K562 (cell line): ENCODE data around the gene TMEM234. TPM values are rescaled to one million over a fixed set of nuclear protein-coding genes. Genes with fewer than 3 reads are reported as not detected.

ENCODE experiments used
- ATAC-seq: fragments of 200-7000 bp; cut with Tn5 transposase; 3 replicates; pipeline ENCODE4 v1.9.1; 2020; ENCODE audit warnings: moderate library complexity
- BruUV-seq: library from RNA; stranded (reverse); fragments of 400-500 nt; replicated peaks from 2 replicates; lab custom pipeline; 2021; lab: Mats Ljungman, UMichigan
- CTCF ChIA-PET: fragments of 300-600 bp; formaldehyde crosslinking; extraction: SDS; loops from one replicate; lab custom pipeline; 2021; ENCODE audit warnings: low intra/inter-chr PET ratio; lab: Yijun Ruan, JAX
- POLR2A ChIA-PET: fragments of 300-600, 350-650 bp; sonication (Branson Sonifier 250); formaldehyde crosslinking; extraction: SDS; loops from one replicate; lab custom pipeline; 2021; ENCODE audit warnings: antibody characterized with exemption, inconsistent platforms; lab: Yijun Ruan, JAX
- DNase-seq, 4 experiments: peaks; one replicate each; pipeline versions ENCODE4 v3.0.0 to v3.0.0-alpha.2; 2011 to 2018; ENCODE audit warnings: low spot score in 3 of 4, mixed read lengths in 3 of 4; ENCODE audit errors: extremely low read depth in 1 of 4
- FAIRE-seq: peaks from 2 replicates; lab custom pipeline; 2011; peaks lifted over from hg19 to GRCh38; lab: Jason Lieb, UNC
- H2AFZ ChIP-seq: 2 replicates; pipeline ENCODE4 v1.6.0; 2011; ENCODE audit warnings: low read depth, low read length, control low read depth, inconsistent platforms
- H3K27ac ChIP-seq: fragments of 200-600 bp; 3 replicates; pipeline ENCODE4 v1.8.0; 2011; ENCODE audit warnings: low read depth, mild to moderate bottlenecking, control low read depth, inconsistent platforms, low read length, moderate library complexity, mixed read lengths; ENCODE audit errors: extremely low read depth
- H3K27me3 ChIP-seq, 2 experiments: fragments of 300-600 bp in 1 of 2; 2 replicates in 1 of 2; 3 replicates in 1 of 2; pipeline versions ENCODE4 v1.6.0 to v1.8.0; 2011; ENCODE audit warnings: inconsistent platforms in 2 of 2, low read length in 2 of 2, mild to moderate bottlenecking in 1 of 2, mixed read lengths in 1 of 2, moderate library complexity in 1 of 2; ENCODE audit not compliant: control insufficient read depth in 2 of 2, insufficient read depth in 2 of 2
- H3K36me3 ChIP-seq: fragments of 300-600 bp; 3 replicates; pipeline ENCODE4 v1.8.0; 2011; ENCODE audit warnings: mild to moderate bottlenecking, low read length, inconsistent platforms; ENCODE audit not compliant: control insufficient read depth, insufficient read depth
- H3K4me1 ChIP-seq, 2 experiments: fragments of 200-600 bp in 1 of 2; replicated peaks in 1 of 2; 2 replicates in 1 of 2; 3 replicates in 1 of 2; pipeline versions ENCODE4 v1.5.1 to v1.8.0; 2011; ENCODE audit warnings: inconsistent platforms in 2 of 2, low read length in 2 of 2, mild to moderate bottlenecking in 1 of 2, mixed read lengths in 1 of 2, moderate library complexity in 1 of 2; ENCODE audit not compliant: control insufficient read depth in 2 of 2, insufficient read depth in 2 of 2
- H3K4me2 ChIP-seq: 2 replicates; pipeline ENCODE4 v1.6.1; 2011; ENCODE audit warnings: low read length, control low read depth, inconsistent platforms, mixed read lengths; ENCODE audit not compliant: insufficient read depth
- H3K4me3 ChIP-seq: fragments of 200-600 bp; sonication (generic), shearing (Covaris generic); 2 replicates; pipeline ENCODE4 v1.5.1; 2016; ENCODE audit warnings: control low read depth, inconsistent platforms
- H3K79me2 ChIP-seq: fragments of 200-600 bp; 3 replicates; pipeline ENCODE4 v1.8.0; 2011; ENCODE audit warnings: low read length, inconsistent platforms; ENCODE audit not compliant: control insufficient read depth, insufficient read depth
- H3K9ac ChIP-seq, 2 experiments: 2 replicates each; pipeline versions ENCODE4 v1.6.0 to v1.6.1; 2011; ENCODE audit warnings: low read depth in 2 of 2, low read length in 2 of 2, control low read depth in 1 of 2, inconsistent platforms in 1 of 2, mild to moderate bottlenecking in 1 of 2, mixed read lengths in 1 of 2; ENCODE audit not compliant: insufficient read depth in 1 of 2
- H3K9me1 ChIP-seq: one replicate; pipeline ENCODE4 v1.6.0; 2011; ENCODE audit warnings: inconsistent platforms, mild to moderate bottlenecking, low read length, moderate library complexity; ENCODE audit not compliant: control insufficient read depth, insufficient read depth
- H3K9me3 ChIP-seq: replicated peaks from 2 replicates; pipeline ENCODE4 v1.5.1; 2011; ENCODE audit warnings: low read depth, low read length, inconsistent platforms; ENCODE audit not compliant: control insufficient read depth, insufficient read depth
- H4K20me1 ChIP-seq: replicated peaks from 2 replicates; pipeline ENCODE4 v1.6.1; 2011; ENCODE audit warnings: low read length, inconsistent platforms, mixed read lengths; ENCODE audit not compliant: control insufficient read depth, insufficient read depth
- ARNT ChIP-seq, 2 experiments: fragments of 450-650 bp; IDR thresholded peaks; 2 replicates each; pipeline ENCODE4 v1.6.1; 2016; ENCODE audit warnings: mild to moderate bottlenecking in 1 of 2
- C11orf30 ChIP-seq: fragments of 450-650 bp; IDR thresholded peaks from 2 replicates; pipeline ENCODE4 v1.6.1; 2016; ENCODE audit warnings: low read depth, mild to moderate bottlenecking
- CBX8 ChIP-seq: fragments of 200-600 bp; sonication (generic); IDR thresholded peaks from 2 replicates; pipeline ENCODE4 v1.6.1; 2012; ENCODE audit warnings: borderline replicate concordance, mixed run types, low read depth, mild to moderate bottlenecking, moderate library complexity, mixed read lengths, low read length, control low read depth, inconsistent platforms; ENCODE audit not compliant: poor library complexity, severe bottlenecking; ENCODE audit errors: extremely low read depth
- CSDE1 ChIP-seq, 2 experiments: fragments of 450-650 bp; IDR thresholded peaks; 2 replicates each; pipeline ENCODE4 v1.6.1; 2016; ENCODE audit warnings: mild to moderate bottlenecking in 1 of 2
- DIDO1 ChIP-seq: fragments of 450-650 bp; IDR thresholded peaks from 2 replicates; pipeline ENCODE4 v1.6.1; 2016; ENCODE audit warnings: low read depth, missing biosample characterization, missing genetic modification characterization
- FOXM1 ChIP-seq, 2 experiments: fragments of 450-650 bp in 1 of 2; sonication (generic) in 1 of 2; formaldehyde crosslinking in 1 of 2; IDR thresholded peaks; 2 replicates each; pipeline versions ENCODE4 v1.6.1 to v1.9.0; 2017 to 2022; ENCODE audit warnings: low read depth in 2 of 2, mild to moderate bottlenecking in 2 of 2, missing genetic modification reagents in 1 of 2, moderate library complexity in 1 of 2
- IFI16 ChIP-seq: fragments of 250-450 bp; sonication (Bioruptor Pico); IDR thresholded peaks from 2 replicates; pipeline ENCODE4 v2.1.2; 2022; ENCODE audit warnings: mild to moderate bottlenecking, inconsistent platforms
- LEF1 ChIP-seq: fragments of 450-650 bp; IDR thresholded peaks from 2 replicates; pipeline ENCODE4 v1.6.1; 2016; ENCODE audit warnings: mild to moderate bottlenecking
- MEF2D ChIP-seq: conservative IDR thresholded peaks from 2 replicates; pipeline ENCODE4 v1.6.1; 2016; ENCODE audit warnings: low read depth, missing genetic modification characterization, missing compliant biosample characterization
- MEIS2 ChIP-seq: fragments of 450-650 bp; IDR thresholded peaks from 2 replicates; pipeline ENCODE4 v1.6.1; 2014; ENCODE audit warnings: mild to moderate bottlenecking; ENCODE audit not compliant: partially characterized antibody
- MIER1 ChIP-seq: fragments of 450-650 bp; IDR thresholded peaks from 2 replicates; pipeline ENCODE4 v1.6.1; 2016; ENCODE audit warnings: antibody characterized with exemption, mild to moderate bottlenecking, low read depth
- ZFP1 ChIP-seq: fragments of 450-650 bp; formaldehyde crosslinking; IDR thresholded peaks from 2 replicates; pipeline ENCODE4 v1.4.0; 2020; ENCODE audit warnings: mild to moderate bottlenecking, mixed read lengths
- ZKSCAN3 ChIP-seq: fragments of 250-450 bp; sonication (Bioruptor Pico); IDR thresholded peaks from 2 replicates; pipeline ENCODE4 v1.4.0; 2020
- ZNF282 ChIP-seq: sonication (generic); formaldehyde crosslinking; IDR thresholded peaks from 2 replicates; pipeline ENCODE4 v1.8.1; 2023; ENCODE audit warnings: missing genetic modification reagents
- ZNF445 ChIP-seq: fragments of 250-450 bp; sonication (Bioruptor Pico); IDR thresholded peaks from 2 replicates; pipeline ENCODE4 v1.4.0; 2020; ENCODE audit warnings: low read depth, mild to moderate bottlenecking, moderate library complexity
- ZNF57 ChIP-seq: fragments of 450-650 bp; formaldehyde crosslinking; IDR thresholded peaks from 2 replicates; pipeline ENCODE4 v1.4.0; 2020; ENCODE audit warnings: mild to moderate bottlenecking, moderate library complexity
- WGBS: fragments of 100-300 bp; shearing (Covaris generic); methylation state at CpG from one replicate; pipeline ENCODE4 v1.1.6; 2016; ENCODE audit warnings: low coverage, mixed read lengths; ENCODE audit not compliant: insufficient coverage; ENCODE audit errors: missing lambda C conversion rate; 5-methylcytosine and 5-hydroxymethylcytosine counted together
- in situ Hi-C: fragments of 300-500 bp; cut with MboI; formaldehyde crosslinking; loops from 4 replicates; pipeline ENCODE4 v1.15.0; 2018; ENCODE audit warnings: inconsistent platforms, mixed read lengths
- intact Hi-C: fragments of 100-400 bp; cut with micrococcal nuclease; formaldehyde crosslinking; loops from 2 replicates; pipeline ENCODE4 v1.14.2; 2022
- polyA plus RNA-seq, 8 experiments: library from polyadenylated mRNA; depleted of rRNA in 4 of 8; stranded (reverse) in 5 of 8; unstranded in 3 of 8; fragments of >200 nt; fragmentation: Nextera tagmentation in 2 of 8; fragmentation: Illumina TruSeq in 1 of 8; extraction: Ambion mirVana in 2 of 8; extraction: Trizol in 1 of 8; gene quantifications; 2 replicates each; pipeline versions ENCODE4 v1.2.1 to v1.2.3, GENCODE V29; 2011 to 2014; ENCODE audit warnings: inconsistent platforms in 1 of 8, missing spikeins in 1 of 8
- total RNA-seq, 7 experiments: library from RNA; depleted of rRNA in 6 of 7; stranded (reverse); fragments of >200 nt in 6 of 7; fragmentation: Illumina TruSeq in 2 of 7; extraction: Trizol in 2 of 7; gene quantifications; 2 replicates each; pipeline versions ENCODE4 v1.2.1 to v1.2.3, GENCODE V29; 2011 to 2021; ENCODE audit warnings: low replicate concordance in 1 of 7
- TF ChIP-seq, protein P1 (sequence below): fragments of 450-650 bp; formaldehyde crosslinking; IDR thresholded peaks from 2 replicates; pipeline ENCODE4 v1.4.0; 2020; ENCODE audit warnings: mild to moderate bottlenecking, moderate library complexity
- TF ChIP-seq, protein P2 (sequence below): fragments of 250-450 bp; sonication (Bioruptor Pico); IDR thresholded peaks from 2 replicates; pipeline ENCODE4 v1.5.1; 2021; ENCODE audit warnings: mild to moderate bottlenecking
- TF ChIP-seq, protein P3 (sequence below): fragments of 250-450 bp; sonication (Bioruptor Pico); IDR thresholded peaks from 2 replicates; pipeline ENCODE4 v1.4.0; 2020; ENCODE audit warnings: mild to moderate bottlenecking, moderate library complexity

Gene TMEM234
- total and polyA plus RNA-seq, 9 of the 15 experiments (the other 6 are each of a cell fraction or from before 2014, with no cell fraction given) = 5.0 to 12.9 (median 7.6) TPM

DNA sequence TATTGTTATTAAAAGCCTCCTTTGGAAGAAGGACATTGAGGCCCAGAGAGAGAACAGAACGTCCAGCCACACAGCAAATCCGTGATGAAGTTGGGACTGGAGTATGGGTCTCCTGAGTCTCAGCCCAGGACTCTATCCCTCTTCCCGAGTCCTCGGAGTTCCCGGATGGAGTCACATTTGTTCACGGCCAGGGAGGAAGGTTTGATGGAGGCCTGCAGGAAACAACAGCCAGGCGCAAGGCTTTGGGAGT lies 43.0 kb downstream of the TMEM234 start:
- Histone ChIP-seq H3K36me3 (peaks cover 38% of the 10 kb centered on the region), H3K27me3 (no peaks in the 10 kb centered on the region), H4K20me1 (no peaks in the 10 kb centered on the region; the same call in 1 of the 2 replicates), H3K4me2 (peak overlapping the region; percentile 92), H2AFZ (peak overlapping the region; percentile 97), H3K79me2 (peaks cover 44% of the 10 kb centered on the region), H3K27ac (peak overlapping the region; percentile 89), H3K9me1 (no peaks in the 10 kb centered on the region), H3K4me3 (peak overlapping the region; percentile 77), H3K4me1 (peaks cover 25 to 30% of the 10 kb centered on the region in 2 experiments), H3K9ac (peak overlapping the region; percentile 94 to 97), H3K9me3 (no peaks in the 10 kb centered on the region)
- in situ Hi-C loops (no loop called here), intact Hi-C loops (loop anchor here (2.0 to 5.0 kb wide), 2 partner anchors 72 to 106 kb away; partner anchors contain the start of genes KPNA6 and TMEM39B)
- ATAC-seq (no peak; the same call in 2 of the 3 replicates), FAIRE-seq (no peak), DNase-seq (no peak)
- CTCF ChIA-PET = interaction anchor here (1.2 kb wide), 1 partner anchor 49 kb away, joined by 3 read pairs; no protein-coding TSS in a partner anchor
- WGBS = 6% methylated on average over 7 of the region's 7 CpGs
- POLR2A ChIA-PET = interaction anchor here (0.6 to 11.6 kb wide), 25 partner anchors 9 to 1991 kb away, joined by 3 to 201 read pairs (median 4); partner anchors contain the start of genes CCDC28B, KPNA6 and MARCKSL1
- BruUV-seq = TSS peak; percentile 95
- 0 out of 2 replicates have a peak, but pooled peaks have one; percentile 21 for TF ChIP-seq ZNF445 (CRISPR knock-in tag)
- no peak for TF ChIP-seq CSDE1 (IDR thresholded peaks at IDR 0.05)
- no peak for TF ChIP-seq DIDO1 (tag)
- peak; percentile 54; the same call in 1 of the 2 replicates for TF ChIP-seq ZKSCAN3 (CRISPR knock-in tag)
- TF ChIP-seq IFI16 (CRISPR knock-in tag) = peak; percentile 51; the same call in 1 of the 2 replicates
- TF ChIP-seq, protein P1, sequence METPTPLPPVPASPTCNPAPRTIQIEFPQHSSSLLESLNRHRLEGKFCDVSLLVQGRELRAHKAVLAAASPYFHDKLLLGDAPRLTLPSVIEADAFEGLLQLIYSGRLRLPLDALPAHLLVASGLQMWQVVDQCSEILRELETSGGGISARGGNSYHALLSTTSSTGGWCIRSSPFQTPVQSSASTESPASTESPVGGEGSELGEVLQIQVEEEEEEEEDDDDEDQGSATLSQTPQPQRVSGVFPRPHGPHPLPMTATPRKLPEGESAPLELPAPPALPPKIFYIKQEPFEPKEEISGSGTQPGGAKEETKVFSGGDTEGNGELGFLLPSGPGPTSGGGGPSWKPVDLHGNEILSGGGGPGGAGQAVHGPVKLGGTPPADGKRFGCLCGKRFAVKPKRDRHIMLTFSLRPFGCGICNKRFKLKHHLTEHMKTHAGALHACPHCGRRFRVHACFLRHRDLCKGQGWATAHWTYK = peak; percentile 58; the same call in 1 of the 2 replicates
- TF ChIP-seq MEIS2 = no peak
- no peak for TF ChIP-seq FOXM1 (IDR thresholded peaks at IDR 0.05; ENCODE audit: low read depth)
- no peak for TF ChIP-seq FOXM1 (CRISPR knock-in tag; IDR thresholded peaks at IDR 0.05; ENCODE audit: low read depth)
- TF ChIP-seq, protein P2, sequence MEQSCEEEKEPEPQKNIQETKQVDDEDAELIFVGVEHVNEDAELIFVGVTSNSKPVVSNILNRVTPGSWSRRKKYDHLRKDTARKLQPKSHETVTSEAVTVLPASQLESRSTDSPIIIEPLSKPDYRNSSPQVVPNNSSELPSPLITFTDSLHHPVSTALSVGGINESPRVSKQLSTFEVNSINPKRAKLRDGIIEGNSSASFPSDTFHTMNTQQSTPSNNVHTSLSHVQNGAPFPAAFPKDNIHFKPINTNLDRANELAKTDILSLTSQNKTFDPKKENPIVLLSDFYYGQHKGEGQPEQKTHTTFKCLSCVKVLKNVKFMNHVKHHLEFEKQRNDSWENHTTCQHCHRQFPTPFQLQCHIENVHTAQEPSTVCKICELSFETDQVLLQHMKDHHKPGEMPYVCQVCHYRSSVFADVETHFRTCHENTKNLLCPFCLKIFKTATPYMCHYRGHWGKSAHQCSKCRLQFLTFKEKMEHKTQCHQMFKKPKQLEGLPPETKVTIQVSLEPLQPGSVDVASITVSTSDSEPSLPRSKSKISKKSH (CRISPR knock-in tag) = no peak
- no peak for TF ChIP-seq ZNF282 (CRISPR knock-in tag)
- 0 out of 2 replicates have a peak, but pooled peaks have one; percentile 59 for TF ChIP-seq ZNF57 (CRISPR knock-in tag)
- 0 out of 2 replicates have a peak, but pooled peaks have one; percentile 51 for TF ChIP-seq ZFP1 (CRISPR knock-in tag)
- TF ChIP-seq LEF1 = no peak
- no peak for TF ChIP-seq C11orf30
- no peak for TF ChIP-seq MIER1
- no peak for TF ChIP-seq ARNT (IDR thresholded peaks at IDR 0.05)
- TF ChIP-seq, protein P3, sequence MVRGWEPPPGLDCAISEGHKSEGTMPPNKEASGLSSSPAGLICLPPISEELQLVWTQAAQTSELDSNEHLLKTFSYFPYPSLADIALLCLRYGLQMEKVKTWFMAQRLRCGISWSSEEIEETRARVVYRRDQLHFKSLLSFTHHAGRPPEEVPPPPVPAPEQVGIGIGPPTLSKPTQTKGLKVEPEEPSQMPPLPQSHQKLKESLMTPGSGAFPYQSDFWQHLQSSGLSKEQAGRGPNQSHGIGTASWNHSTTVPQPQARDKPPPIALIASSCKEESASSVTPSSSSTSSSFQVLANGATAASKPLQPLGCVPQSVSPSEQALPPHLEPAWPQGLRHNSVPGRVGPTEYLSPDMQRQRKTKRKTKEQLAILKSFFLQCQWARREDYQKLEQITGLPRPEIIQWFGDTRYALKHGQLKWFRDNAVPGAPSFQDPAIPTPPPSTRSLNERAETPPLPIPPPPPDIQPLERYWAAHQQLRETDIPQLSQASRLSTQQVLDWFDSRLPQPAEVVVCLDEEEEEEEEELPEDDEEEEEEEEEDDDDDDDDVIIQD = 0 out of 2 replicates have a peak, but pooled peaks have one; percentile 83
- TF ChIP-seq CBX8 = no peak
- peak; percentile 72 for TF ChIP-seq MEF2D (tag)
